SU-DHL-6 (cell line): ENCODE data around the gene SNAPC2.

Experiments
- H2AFZ ChIP-seq: fragments of 200-600 bp; sonication (generic); 2 replicates; pipeline ENCODE4 v1.6.1; 2014; ENCODE audit warnings: low read depth, mild to moderate bottlenecking, moderate library complexity, mixed read lengths, antibody characterized with exemption, low read length; ENCODE audit not compliant: severe bottlenecking
- H3F3A ChIP-seq: fragments of 200-600 bp; shearing (Covaris generic); 2 replicates; pipeline ENCODE4 v1.6.0; 2016; ENCODE audit warnings: antibody characterized with exemption, mild to moderate bottlenecking; ENCODE audit not compliant: insufficient read depth
- H3K27ac ChIP-seq: fragments of 200-600 bp; sonication (generic); 2 replicates; pipeline ENCODE4 v1.5.1; 2016; ENCODE audit warnings: low read depth, mild to moderate bottlenecking, low read length, moderate library complexity, mixed read lengths
- H3K27me3 ChIP-seq: fragments of 200-600 bp; sonication (generic), shearing (Covaris generic); 2 replicates; pipeline ENCODE4 v1.6.0; 2014; ENCODE audit warnings: mild to moderate bottlenecking, low read length
- H3K36me3 ChIP-seq: fragments of 200-600 bp; sonication (generic); 2 replicates; pipeline ENCODE4 v1.6.1; 2014; ENCODE audit warnings: mild to moderate bottlenecking, low read length, mixed read lengths
- H3K4me2 ChIP-seq: fragments of 300-600, 200-600 bp; shearing (Covaris generic), sonication (generic); 2 replicates; pipeline ENCODE4 v1.6.0; 2014; ENCODE audit warnings: low read length, low read depth, mild to moderate bottlenecking; ENCODE audit not compliant: poor library complexity, severe bottlenecking
- H3K4me3 ChIP-seq: fragments of 200-600 bp; sonication (generic); 2 replicates; pipeline ENCODE4 v1.5.1; 2014; ENCODE audit warnings: antibody characterized with exemption, low read length, mild to moderate bottlenecking, mixed read lengths; ENCODE audit not compliant: insufficient read depth, poor library complexity, severe bottlenecking
- H3K79me2 ChIP-seq: fragments of 200-600 bp; sonication (generic); 2 replicates; pipeline ENCODE4 v1.6.1; 2014; ENCODE audit warnings: mild to moderate bottlenecking, low read length, moderate library complexity; ENCODE audit not compliant: insufficient read depth
- H3K9ac ChIP-seq: fragments of 200-600 bp; sonication (generic); 2 replicates; pipeline ENCODE4 v1.7.0; 2014; ENCODE audit warnings: mild to moderate bottlenecking, low read length
- H3K9me2 ChIP-seq: fragments of 200-600 bp; sonication (generic); replicated peaks from 2 replicates; pipeline ENCODE4 v1.6.1; 2014; ENCODE audit warnings: low read length; ENCODE audit not compliant: insufficient read depth
- H3K9me3 ChIP-seq: fragments of 200-600 bp; sonication (generic); 2 replicates; pipeline ENCODE4 v1.6.1; 2014; ENCODE audit warnings: low read length, mixed read lengths; ENCODE audit not compliant: insufficient read depth
- H4K20me1 ChIP-seq: fragments of 200-600 bp; sonication (generic); 2 replicates; pipeline ENCODE4 v1.6.1; 2014; ENCODE audit warnings: low read depth, mild to moderate bottlenecking, antibody characterized with exemption, low read length, moderate library complexity, mixed read lengths
- EZH2phosphoT487 ChIP-seq: fragments of 200-600 bp; sonication (generic), shearing (Covaris generic); conservative IDR thresholded peaks from 2 replicates; pipeline ENCODE4 v1.6.1; 2018; ENCODE audit warnings: mild to moderate bottlenecking, antibody characterized with exemption, low read length, moderate library complexity, mixed read lengths
- TF ChIP-seq, protein P1 (sequence below): fragments of 200-600 bp; sonication (generic); IDR thresholded peaks from one replicate; pipeline ENCODE4 v1.5.1; 2017; ENCODE audit warnings: antibody characterized with exemption, mild to moderate bottlenecking, low read length, moderate library complexity; ENCODE audit not compliant: insufficient read depth, poor library complexity, severe bottlenecking

The SNAPC2 gene

DNA sequence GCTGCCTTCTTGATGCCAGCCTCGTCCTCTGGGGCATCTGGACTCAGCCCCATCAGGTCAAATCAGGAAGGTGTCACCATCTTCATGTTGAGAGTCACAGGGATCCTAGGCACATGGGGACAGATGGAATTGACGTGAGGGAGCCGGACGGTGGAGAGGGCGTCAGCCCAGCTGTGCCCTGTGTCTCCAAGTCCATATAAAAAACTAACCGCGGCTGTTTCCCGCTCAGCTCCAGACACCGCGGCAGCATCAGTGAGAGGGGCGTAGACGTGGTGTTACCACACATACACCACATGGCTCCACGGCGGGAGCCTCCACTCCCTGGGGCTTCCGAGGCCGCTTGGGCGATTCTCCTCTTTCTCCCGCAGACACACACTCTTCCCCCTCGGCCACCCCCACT is 40.3 kb upstream of the SNAPC2 start:
- no peak for TF ChIP-seq EZH2phosphoT487
- TF ChIP-seq, protein P1, sequence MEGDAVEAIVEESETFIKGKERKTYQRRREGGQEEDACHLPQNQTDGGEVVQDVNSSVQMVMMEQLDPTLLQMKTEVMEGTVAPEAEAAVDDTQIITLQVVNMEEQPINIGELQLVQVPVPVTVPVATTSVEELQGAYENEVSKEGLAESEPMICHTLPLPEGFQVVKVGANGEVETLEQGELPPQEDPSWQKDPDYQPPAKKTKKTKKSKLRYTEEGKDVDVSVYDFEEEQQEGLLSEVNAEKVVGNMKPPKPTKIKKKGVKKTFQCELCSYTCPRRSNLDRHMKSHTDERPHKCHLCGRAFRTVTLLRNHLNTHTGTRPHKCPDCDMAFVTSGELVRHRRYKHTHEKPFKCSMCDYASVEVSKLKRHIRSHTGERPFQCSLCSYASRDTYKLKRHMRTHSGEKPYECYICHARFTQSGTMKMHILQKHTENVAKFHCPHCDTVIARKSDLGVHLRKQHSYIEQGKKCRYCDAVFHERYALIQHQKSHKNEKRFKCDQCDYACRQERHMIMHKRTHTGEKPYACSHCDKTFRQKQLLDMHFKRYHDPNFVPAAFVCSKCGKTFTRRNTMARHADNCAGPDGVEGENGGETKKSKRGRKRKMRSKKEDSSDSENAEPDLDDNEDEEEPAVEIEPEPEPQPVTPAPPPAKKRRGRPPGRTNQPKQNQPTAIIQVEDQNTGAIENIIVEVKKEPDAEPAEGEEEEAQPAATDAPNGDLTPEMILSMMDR: no peak
- no peaks in the 10 kb centered on the region for H3K9me2 ChIP-seq
- no peaks in the 10 kb centered on the region for H3K36me3 ChIP-seq
- H3K27ac ChIP-seq: no peak overlapping the region
- H3K9ac ChIP-seq: no peak overlapping the region
- no peaks in the 10 kb centered on the region for H3K27me3 ChIP-seq
- no peak overlapping the region for H2AFZ ChIP-seq
- H4K20me1 ChIP-seq: no peaks in the 10 kb centered on the region
- no peaks in the 10 kb centered on the region for H3K79me2 ChIP-seq
- no peaks in the 10 kb centered on the region for H3F3A ChIP-seq
- no peaks in the 10 kb centered on the region for H3K9me3 ChIP-seq
- H3K4me2 ChIP-seq: no peak overlapping the region
- H3K4me3 ChIP-seq: no peak overlapping the region

DNA sequence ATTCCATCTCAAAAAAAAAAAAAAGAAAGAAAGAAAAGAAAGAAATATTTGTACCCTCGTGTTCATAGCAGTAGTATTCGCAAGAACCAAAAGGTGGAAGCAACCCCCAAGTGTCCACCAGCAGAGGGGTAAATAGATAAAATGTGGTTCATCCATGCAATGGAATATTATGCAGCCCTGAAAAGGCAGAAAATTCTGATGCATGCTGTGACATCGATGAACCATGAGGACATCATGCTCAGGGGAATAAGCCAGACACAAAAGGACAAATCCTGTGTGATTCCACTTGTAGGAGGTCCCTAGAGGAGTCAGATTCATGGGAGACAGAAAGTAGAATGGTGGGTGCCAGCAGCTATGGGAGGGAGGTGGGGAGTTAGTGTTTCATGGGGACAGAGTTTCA is 38.2 kb upstream of the SNAPC2 start:
- Histone ChIP-seq H3K4me2 (no peak overlapping the region), H2AFZ (no peak overlapping the region), H3F3A (no peaks in the 10 kb centered on the region), H3K36me3 (no peaks in the 10 kb centered on the region), H3K9ac (no peak overlapping the region), H3K9me2 (no peaks in the 10 kb centered on the region), H3K27ac (no peak overlapping the region), H3K79me2 (no peaks in the 10 kb centered on the region), H3K9me3 (no peaks in the 10 kb centered on the region), H3K4me3 (no peak overlapping the region), H4K20me1 (no peaks in the 10 kb centered on the region), H3K27me3 (no peaks in the 10 kb centered on the region)
- TF ChIP-seq, protein P1: no peak
- TF ChIP-seq EZH2phosphoT487: no peak

DNA sequence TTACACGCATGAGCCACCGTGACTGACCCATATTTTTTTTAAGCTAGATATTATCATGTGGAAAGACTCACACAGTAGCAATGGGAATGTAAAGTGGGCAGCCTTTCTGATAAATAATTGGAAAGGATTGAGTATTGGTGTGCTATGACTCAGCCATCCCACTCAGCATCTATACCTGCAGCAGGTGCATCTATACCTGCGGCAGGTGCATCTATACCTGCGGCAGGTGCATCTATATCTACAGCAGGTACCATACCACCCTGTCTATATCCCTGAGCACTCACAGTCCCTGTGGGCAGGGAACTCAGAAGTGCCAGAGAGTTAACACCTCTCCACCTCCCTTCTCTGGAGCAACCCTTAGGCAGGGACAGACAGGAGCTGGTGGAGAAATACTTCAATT is 37.0 kb upstream of the SNAPC2 start:
- H3K9me3 ChIP-seq: no peaks in the 10 kb centered on the region
- no peaks in the 10 kb centered on the region for H3K27me3 ChIP-seq
- H3K27ac ChIP-seq: no peak overlapping the region
- H3K4me3 ChIP-seq: no peak overlapping the region
- no peaks in the 10 kb centered on the region for H4K20me1 ChIP-seq
- TF ChIP-seq, protein P1: no peak
- TF ChIP-seq EZH2phosphoT487: no peak
- H3K4me2 ChIP-seq: no peak overlapping the region
- H2AFZ ChIP-seq: no peak overlapping the region
- H3F3A ChIP-seq: no peaks in the 10 kb centered on the region
- no peaks in the 10 kb centered on the region for H3K9me2 ChIP-seq
- no peak overlapping the region for H3K9ac ChIP-seq
- no peaks in the 10 kb centered on the region for H3K36me3 ChIP-seq
- H3K79me2 ChIP-seq: no peaks in the 10 kb centered on the region
